GM04503 (cell line): ENCODE results near the gene ACOD1.
"Not testable (repeated sequence)": the region's sequence is repeated elsewhere in the genome, so short reads cannot be mapped to it uniquely, and the experiment has no call there.

Experiments used
- DNase-seq: peaks from one replicate; pipeline ENCODE4 v3.0.0-alpha.2; 2012; ENCODE audit warnings: low read depth

Gene ACOD1

DNA sequence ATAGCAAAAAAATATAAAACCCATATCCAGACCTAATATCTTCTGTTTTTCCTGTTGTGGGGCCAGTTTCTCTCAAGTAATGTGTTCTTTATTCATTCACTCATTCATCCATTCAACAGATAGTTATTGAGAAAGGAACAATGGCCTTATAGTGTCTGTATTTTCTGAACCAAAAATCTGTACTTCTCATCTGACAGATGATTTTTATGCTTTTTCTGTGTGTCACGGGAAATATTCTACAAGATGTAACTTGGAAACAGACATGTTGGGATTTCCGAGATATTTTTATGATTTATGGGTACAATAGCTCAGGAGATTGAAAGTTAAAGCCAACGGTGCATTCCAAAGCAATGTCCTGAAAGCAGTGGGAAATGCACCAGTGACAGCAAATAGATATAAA lies 5.7 kb downstream of the ACOD1 start:
- DNase-seq = no peak

DNA sequence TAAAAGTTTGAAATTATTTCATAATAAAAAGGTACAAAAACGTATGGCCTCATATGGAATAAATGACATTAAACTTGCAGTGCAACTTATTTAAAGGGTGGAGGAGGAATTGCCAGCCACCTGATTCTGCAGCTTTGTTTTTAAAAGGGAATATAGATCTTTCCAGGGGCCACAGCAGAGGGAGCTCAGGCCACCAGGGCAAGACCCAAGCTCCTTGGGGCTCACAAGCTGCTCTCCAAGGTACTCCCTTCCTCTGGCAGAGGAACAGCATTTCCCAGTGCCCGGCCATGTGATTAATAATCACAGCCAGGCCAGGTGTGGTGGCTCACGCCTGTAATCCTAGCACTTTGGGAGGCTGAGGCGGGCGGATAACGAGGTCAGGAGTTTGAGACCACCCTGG lies 6.2 kb downstream of the ACOD1 start:
- no peak for DNase-seq

DNA sequence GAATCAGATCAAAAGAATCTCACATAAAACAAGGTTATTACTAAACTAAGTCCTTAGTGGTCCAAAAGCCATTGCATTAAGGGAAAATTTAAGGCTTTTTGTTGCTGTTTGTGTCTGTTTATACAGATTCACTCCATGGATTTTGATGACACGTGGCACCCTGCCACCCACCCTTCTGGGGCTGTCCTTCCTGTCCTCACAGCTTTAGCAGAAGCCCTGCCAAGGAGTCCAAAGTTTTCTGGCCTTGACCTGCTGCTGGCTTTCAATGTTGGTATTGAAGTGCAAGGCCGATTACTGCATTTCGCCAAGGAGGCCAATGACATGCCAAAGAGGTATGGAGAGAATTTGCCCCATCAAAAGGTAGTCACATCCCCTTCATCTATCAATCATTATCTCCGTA lies 6.9 kb downstream of the ACOD1 start:
- no peak for DNase-seq

DNA sequence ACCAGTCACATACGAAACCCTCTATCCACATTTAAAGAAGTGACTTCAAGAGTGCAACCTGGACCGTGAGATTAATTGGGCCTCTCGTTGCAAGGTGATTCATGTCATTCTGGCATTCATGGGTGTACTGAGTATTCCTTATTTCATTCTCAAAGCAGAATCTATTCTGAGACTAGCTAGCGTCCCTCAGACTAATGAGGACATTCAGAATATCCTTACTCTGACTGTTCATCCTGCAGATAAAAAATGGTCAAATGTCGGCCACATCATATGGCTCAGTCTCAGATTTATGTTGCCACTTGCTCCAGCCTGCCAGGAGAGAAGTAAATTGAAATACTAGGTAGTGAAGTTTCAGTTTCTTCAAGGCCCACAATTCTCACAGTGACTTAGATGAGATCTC lies 7.3 kb downstream of the ACOD1 start:
- DNase-seq = no peak

DNA sequence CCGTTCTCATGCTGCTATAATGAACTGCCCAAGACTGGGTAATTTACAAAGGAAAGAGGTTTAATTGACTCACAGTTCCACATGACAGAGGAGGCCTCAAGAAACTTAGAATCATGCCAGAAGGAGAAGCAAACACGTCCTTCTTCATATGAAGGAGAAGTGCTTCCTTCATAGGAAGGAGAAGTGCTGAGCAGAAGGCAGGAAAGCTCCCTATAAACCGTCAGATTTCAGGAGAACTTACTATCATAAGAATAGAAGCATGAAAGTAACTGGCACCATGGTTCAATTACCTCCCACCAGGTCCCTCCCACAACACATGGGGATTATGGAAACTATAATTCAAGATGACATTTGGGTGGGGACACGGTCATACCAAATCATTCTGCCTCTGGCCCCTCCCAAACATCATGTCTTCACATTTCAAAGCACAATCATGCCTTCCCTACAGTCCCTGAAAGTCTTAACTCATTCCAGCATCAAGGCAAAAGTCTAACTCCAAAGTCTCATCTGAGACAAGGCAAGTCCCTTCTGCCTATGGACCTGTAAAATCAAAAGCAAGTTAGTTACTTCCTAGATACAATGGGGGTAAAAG lies 10.6 kb downstream of the ACOD1 start:
- DNase-seq = no peak

DNA sequence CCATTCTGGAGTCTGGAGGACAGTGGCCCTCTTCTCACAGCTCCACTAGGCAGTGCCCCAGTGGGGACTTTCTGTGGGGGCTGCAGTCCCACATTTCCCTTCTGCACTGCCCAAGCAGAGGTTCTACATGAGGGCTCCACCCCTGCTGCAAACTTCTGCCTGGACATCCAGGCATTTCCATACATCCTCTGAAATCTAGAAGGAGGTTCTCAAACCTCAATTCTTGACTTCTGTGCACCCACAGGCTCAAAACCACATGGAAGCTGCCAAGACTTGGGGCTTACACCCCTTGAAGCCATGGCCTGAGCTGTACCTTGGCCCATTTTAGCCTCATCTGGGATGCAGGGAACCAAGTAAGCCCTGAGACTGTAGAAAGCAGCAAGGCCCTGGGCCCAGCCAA lies 11.4 kb downstream of the ACOD1 start:
- DNase-seq = not testable (repeated sequence)

DNA sequence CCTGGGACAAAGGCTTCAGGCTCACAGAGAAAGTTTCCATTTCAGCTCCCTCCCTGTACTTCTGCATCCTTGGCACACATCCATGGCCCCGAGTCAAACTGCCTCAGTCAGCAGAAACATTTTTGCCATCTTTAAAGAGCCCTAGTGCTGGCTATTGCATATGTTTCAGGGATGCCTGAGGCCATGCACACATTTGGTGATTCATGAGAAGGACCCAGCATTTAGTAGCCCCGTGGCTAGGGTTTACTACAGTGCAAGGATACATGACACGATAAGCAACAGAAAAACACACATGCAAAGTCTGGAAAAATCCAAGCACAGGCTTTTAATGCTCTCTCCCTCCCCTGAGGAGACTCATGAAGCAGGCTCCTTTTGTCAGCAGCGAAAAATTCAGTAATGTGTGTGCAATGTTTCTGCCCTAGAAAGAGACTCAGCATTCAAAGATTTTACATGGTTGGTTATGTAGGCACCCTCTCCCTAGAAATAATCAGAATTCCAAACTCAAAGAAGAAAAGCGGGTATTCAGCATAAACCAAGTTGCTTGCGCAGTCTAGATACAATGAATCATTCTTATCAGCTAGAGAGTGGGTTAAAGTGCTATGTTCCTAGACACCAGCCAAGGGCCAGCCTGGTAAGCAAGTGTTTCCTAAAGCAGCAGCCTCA lies 17.6 kb downstream of the ACOD1 start:
- DNase-seq = peak; percentile 17

DNA sequence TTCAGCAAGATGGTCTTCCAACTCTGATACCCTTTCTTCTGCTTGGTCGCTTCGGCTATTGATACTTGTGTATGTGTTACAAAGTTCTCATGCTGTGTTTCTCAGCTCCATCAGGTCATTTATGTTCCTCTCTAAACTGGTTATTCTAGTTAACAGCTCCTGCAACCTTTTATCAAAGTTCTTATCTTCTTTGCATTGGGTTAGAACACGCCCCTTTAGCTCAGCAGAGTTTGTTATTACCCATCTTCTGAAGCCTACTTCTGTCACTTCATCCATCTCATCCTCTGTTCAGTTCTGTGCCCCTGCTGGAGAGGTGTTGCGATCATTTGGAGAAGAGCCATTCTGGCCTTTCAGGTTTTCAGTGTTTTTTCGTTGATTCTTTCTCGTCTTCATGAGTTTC lies 18.7 kb downstream of the ACOD1 start:
- DNase-seq = no peak

DNA sequence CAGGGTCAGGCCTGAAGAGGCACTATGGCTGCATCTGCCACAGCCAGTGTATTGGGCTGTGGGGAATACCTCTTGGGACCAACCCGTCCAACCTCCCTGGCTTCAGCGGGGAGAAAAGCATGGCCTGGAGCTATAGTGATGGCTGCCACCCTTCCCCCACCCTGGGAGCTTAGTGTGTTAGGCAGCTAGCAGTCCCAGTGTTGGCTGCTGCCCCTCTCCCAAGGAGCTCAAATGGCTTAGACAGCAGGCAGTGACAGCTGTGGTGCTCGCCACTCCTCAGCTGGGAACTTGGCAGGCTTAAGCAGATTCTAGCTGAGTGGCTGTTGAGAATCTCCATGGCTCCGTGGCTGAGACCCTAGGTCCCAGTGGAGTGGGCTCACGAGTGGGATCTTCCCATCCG lies 19.7 kb downstream of the ACOD1 start:
- no peak for DNase-seq

DNA sequence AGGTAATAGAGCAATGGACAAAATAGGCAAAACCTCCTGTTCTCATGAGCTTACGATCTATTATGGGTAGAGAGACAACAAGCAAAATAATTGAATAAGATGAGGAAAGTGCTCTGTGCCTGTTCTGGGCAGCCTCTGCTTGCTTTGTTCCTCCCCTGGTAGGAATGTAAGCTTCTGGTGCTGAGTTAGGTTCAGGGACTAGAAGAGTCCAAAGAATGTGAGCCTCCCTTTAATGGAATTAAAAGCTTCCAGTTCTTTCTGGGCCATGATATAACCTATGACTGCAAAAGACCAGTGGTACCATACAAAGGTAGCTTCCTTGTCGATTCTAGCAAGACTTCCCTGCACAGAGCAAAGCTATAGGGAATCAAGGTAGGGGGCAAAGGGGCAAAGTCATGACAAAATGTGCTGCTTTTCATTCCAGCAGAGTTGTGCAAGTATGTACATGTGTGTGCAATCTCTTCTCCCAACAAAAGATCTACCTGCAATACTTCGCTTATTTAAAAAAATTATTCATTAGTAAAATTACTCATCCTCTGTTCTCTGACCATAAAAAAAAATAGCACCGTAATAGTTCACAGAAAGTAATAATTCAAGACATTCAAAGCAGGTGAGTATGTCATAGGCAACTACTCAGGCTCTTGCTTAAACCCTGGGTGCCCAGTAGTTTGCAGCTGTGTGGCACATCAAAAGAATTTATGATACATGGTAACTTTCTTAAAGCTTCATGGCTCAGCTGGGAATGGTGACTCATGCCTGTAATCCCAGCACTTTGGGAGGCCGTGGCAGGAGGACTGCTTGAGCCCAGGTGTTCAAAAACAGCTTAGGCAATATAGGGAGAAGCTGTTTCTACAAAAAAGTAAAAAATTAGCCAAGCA lies 21.4 kb downstream of the ACOD1 start:
- peak; percentile 8 for DNase-seq

DNA sequence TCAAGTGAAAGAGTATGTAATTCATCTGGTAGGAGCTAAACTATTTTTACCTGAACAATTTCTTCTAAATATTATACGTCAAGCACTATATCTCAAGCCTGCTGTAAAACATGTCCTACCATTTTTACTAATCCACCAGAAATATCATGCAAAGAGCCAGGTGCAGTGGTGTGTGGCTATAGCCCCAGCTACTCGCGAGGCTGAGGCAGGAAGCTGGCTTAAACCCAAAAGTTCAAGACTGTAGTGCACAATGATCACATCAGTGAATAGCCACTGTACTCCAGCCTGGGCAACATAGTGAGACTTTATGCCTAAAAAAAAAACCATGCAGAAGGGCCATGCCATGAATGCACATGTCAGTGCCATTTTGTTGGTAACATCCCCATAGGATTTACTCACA lies 22.9 kb downstream of the ACOD1 start:
- no peak for DNase-seq

DNA sequence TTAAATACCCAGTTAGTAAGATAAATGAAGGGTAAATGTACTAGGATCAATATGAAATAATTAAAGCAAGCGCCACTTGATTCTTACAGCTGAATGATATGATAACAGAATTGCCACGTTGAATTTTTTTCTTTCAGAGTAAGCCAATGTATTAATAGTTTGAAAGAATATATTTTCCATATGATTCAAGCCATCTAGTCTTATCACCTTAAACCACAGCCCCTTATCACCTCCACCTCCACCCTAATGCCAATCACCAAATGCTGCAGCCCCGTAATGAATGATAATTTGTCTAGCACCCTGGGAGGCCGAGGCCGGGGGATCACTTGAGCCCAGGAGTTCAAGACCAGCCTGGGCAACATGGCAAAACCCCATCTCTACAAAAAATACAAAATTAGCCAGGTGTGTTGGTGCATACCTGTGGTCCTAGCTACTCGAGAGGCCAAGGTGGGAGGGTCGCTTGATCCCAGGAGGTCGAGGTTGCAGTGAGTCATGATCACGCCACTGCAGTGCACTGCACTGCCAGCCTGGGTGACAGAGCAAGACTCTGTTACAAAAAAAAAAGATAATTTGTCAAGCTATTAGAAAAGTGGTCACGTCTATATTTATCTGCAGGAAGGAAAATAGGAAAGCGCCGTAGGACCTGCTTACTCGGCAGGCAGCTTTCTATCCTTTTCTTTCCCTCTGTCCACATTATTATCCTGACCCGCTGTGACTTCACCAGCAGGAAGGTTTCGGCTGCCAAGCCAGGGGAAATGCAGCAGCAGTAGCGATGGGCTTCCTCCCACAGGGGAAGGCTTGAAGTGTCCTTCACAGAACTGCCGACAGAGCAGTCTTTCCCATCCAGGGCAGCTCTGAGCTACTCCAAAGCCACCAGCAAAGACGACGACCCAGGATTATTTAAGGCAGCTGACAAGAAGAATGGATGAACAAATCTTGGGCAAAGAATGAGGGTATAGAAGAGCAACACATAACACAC lies 23.8 kb downstream of the ACOD1 start:
- DNase-seq = no peak

DNA sequence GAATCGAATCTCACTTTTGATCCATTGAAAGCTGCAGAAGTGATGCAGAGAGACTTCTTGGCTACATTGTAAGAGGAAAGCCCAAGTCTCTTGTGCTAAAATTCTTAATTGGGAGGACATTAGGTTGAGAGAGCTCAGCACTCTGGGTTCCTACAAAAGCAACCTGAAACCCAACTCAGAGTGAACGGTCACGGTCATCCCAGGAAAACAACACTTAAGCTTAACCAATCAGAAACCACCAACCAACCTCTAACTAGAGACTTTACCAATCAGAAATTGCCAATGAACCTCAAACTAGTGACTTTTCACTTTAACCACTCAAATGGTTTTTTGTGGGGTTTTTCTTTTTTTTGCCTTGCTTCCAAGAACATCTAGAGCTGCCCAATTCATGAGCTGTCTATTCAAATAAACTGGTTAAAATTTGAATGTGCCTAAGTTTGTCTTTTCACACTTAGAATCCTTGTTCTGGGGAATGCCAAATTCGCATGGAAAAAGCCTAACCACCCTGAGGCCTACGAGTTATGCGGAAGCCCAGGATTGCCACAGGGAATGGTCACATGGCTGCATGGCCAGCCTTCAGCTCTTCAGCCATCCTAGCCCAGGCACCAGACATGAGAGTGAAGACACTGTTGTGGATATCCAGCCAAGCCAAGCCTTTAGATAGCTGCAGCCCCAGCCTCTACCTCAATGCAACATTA lies 25.8 kb downstream of the ACOD1 start:
- no peak for DNase-seq

DNA sequence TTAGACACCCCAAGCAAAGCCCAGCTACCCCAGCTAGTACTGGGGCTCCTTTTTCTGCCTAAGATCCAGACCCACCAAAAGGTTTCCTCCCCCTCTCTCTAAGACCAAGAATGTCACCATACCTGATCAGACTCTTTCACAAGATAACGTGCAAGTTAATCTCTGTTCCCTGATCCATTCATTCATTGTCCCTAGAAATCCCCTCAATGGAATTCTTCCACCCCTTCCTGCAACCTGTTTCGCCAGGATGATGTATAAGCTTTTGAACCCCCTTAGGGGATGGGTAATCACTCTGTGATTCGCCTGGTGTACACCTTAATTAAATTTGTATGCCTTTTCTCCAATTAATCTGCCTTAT lies 26.3 kb downstream of the ACOD1 start:
- no peak for DNase-seq

DNA sequence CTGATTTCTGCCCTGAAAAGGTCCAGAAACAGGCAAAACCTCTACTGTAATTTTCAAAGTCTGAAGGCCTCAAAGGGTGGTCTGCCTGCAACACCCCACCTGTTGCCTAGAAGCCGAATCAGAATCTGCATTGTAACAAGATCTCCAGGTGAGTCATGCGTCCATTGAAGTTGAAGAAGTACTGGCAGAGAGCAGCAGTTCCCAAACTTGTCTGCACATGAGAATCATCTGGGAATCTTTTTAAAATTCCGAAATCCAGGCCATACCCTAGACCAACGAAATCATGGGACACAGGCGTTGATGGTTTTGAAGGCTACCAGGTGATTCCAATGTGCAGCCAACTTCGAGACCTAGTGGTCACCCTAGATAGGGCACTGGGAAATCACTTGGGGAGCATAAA lies 27.6 kb downstream of the ACOD1 start:
- DNase-seq = no peak

DNA sequence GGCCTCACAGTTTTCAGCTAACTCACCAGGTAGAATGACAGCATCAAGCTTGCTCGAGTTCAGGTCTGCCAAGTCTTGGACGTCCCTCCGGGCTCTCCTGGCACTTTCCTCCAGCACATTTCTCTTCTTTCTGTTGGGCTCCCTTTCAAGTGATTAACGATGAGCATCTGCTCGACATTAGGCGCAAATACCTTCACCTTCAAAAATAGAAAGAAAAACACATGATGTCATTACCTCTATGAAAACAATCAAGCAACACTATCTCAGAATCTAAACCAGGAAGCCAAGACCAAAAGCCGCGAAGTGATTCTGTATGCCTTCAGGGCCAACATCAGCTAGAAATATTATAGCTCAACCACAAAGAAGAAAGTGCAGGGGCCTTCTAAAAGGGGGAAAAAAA lies 28.2 kb downstream of the ACOD1 start:
- DNase-seq = no peak

DNA sequence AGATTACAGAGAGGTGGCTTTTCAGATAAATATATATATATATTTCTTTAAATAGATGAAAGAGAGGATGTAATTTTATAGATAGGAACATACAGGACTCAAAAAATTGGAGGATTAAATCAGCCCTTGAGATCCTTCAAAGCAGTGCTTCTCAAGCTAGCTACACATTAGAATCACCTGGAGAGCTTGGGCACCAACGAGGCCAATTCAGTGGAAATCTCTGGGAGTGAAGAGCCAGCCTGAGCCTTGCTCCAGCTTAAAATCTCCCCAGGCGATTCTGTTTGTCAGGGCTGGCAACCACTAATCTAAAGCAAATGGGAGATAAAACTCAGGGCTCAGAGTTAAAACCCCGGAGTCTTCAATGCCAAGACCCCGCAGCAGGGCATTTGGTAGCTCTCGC lies 28.6 kb downstream of the ACOD1 start:
- no peak for DNase-seq

DNA sequence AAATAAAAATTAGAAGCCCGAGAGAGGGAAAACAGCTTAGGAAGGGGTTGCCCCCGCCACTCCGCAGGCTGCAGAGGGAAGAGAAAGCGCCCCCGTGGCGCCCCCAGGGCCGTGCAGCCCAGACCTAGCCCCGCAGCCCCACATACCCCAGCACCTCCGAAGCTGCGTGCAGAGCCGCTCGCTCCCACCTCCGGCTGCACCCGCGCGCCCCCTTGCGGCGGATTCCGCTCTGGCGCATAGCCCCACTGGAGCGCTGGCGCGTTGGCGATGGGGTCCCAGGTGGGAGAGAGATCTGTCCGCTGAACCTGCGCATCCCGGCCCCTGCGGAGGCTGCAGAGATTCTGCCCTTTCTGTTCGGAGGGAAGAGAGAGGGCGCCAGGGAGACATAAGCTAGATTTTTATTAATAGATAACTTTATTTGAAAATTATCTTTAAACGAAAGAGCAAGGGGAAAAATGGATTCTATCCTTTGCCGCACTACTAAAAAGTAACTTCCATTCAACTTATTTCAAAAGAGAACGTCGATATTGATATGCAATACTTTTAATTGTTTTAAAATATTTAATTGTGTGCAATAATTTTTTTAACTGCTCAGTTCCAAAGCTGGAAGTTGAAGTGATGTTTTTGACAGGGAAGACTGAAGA lies 31.9 kb downstream of the ACOD1 start:
- DNase-seq = no peak

DNA sequence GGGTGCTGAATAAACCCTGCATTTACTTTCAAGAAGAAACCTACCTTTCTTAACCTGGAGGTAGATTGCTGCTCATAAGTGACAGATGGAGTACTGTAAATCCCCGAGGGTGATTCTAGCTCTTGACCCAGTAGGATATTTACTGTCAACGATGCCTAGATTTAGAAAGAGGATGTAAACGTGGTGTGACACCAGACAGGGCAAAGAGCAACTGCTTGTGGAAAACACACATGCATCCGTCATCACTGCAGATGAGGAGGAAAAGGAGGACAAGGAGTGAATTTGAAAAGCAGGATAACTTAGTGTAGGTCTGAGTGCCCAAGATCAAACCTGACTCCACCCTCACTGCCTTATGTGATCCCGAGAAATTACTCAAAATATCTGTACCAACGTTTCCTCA lies 33.8 kb downstream of the ACOD1 start:
- DNase-seq = no peak

DNA sequence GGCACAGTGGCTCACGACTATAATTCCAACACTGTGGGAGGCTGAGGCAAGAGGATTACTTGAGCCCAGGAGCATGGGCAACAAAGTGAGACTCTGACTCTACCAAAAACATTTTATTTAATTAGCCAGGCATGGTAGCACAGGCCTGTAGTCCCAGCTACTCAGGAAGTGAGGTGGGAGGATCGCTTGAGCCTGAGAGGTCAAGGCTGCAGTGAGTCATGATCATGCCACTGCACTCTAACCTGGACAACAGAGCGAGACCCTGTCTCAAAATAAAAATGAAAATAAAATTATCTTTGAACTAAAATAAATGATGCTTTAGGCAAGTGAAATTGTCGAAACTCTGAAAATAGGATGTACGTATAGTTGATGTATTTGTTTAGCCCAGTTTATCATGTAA lies 35.4 kb downstream of the ACOD1 start:
- DNase-seq = no peak

DNA sequence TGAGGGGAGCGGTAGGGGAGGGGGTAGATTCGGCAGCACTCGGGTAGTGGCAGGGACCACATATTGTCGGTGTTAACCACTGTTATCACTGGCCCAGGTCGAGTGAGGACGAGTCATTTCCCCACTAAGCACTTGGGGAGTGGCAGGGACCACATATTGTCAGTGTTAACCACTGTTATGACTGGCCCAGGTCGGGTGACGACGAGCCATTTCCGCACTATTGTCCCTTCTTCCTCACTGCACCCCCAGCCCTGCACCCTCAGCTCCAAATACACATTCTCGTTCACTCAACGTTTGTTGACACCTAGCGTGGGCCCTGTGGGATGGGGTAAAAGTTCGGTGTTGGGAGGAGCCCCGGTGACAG lies 43.1 kb downstream of the ACOD1 start:
- DNase-seq = no peak
